IPS-18a (cell line): ENCODE measurements around the gene PPARD.

ENCODE experiments used
- H3K27ac ChIP-seq: one replicate; pipeline ENCODE4 v1.5.1; 2013; ENCODE audit warnings: low read length
- H3K27me3 ChIP-seq: one replicate; pipeline ENCODE4 v1.6.1; 2013; ENCODE audit warnings: mild to moderate bottlenecking, low read length; ENCODE audit not compliant: control insufficient read depth, insufficient read depth
- H3K36me3 ChIP-seq: one replicate; pipeline ENCODE4 v1.6.1; 2013; ENCODE audit warnings: low read depth, low read length; ENCODE audit not compliant: control insufficient read depth
- H3K4me1 ChIP-seq: one replicate; pipeline ENCODE4 v1.6.1; 2013; ENCODE audit warnings: low read depth, low read length; ENCODE audit not compliant: control insufficient read depth
- H3K4me3 ChIP-seq: one replicate; pipeline ENCODE4 v1.5.1; 2013; ENCODE audit warnings: low read length
- H3K9ac ChIP-seq: one replicate; pipeline ENCODE4 v1.6.1; 2013; ENCODE audit warnings: mild to moderate bottlenecking, low read length, moderate library complexity
- H3K9me3 ChIP-seq: one replicate; pipeline ENCODE4 v1.6.1; 2013; ENCODE audit warnings: low read depth, low read length; ENCODE audit not compliant: control insufficient read depth

PPARD gene

DNA sequence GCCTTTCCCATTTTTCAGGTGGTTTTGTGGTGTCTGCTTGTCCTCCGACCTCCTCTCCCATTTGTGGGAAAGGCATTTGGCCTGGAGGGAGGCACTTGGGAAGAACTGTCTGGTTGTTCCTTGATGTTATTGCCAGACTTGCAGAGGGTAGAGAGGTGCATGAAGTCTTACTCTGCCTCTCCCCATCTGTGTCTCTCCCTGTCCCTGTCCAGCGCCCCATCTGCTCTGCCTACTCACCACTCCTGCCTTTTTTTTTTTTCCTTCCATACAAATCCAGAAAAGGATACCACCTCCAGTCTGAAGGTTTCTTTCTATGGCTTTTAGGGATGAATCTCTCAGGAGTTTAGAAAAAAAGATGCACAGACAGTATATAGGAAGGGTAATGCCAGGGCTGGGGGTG is 19.8 kb downstream of the PPARD start:
- H3K9me3 ChIP-seq, result no peaks in the 10 kb centered on the region
- H3K4me1 ChIP-seq, result peaks cover 15% of the 10 kb centered on the region
- no peak overlapping the region for H3K4me3 ChIP-seq
- H3K9ac ChIP-seq, result no peak overlapping the region
- H3K27ac ChIP-seq, result no peak overlapping the region
- no peaks in the 10 kb centered on the region for H3K36me3 ChIP-seq
- no peaks in the 10 kb centered on the region for H3K27me3 ChIP-seq

DNA sequence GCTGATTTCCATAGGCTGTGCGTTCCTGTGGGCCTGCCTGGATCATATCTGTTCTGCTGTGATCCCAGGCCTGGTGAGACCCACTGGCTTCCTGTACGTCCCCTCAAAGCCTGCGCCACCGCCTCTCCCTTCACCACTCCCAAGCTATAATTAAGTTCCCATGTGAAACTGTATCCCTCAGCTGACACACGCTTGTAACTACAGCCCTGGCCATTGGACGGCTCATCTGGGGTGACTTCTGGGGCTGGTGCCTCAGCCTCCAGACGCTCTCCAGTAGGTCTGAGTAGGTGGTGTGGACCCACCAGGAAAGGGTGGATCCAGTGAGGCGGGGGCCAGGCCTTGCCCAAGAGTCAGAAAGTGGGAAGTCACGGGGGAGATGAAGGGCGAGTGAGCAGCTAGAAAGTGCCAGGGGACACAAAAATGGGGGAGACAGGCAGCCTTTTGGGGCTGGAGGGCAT is 21.0 kb downstream of the PPARD start:
- no peak overlapping the region for H3K9ac ChIP-seq
- H3K4me3 ChIP-seq, result no peak overlapping the region
- H3K27me3 ChIP-seq, result no peaks in the 10 kb centered on the region
- no peaks in the 10 kb centered on the region for H3K9me3 ChIP-seq
- H3K4me1 ChIP-seq, result peaks cover 15% of the 10 kb centered on the region
- no peaks in the 10 kb centered on the region for H3K36me3 ChIP-seq
- H3K27ac ChIP-seq, result no peak overlapping the region

GRCh38 chr6:35365594-35366203 is 23.3 kb downstream of the PPARD start:
- H3K27ac ChIP-seq, result no peak overlapping the region
- H3K4me1 ChIP-seq, result peaks cover 5% of the 10 kb centered on the region
- H3K27me3 ChIP-seq, result no peaks in the 10 kb centered on the region
- H3K9me3 ChIP-seq, result no peaks in the 10 kb centered on the region
- H3K4me3 ChIP-seq, result no peak overlapping the region
- no peak overlapping the region for H3K9ac ChIP-seq
- no peaks in the 10 kb centered on the region for H3K36me3 ChIP-seq

DNA sequence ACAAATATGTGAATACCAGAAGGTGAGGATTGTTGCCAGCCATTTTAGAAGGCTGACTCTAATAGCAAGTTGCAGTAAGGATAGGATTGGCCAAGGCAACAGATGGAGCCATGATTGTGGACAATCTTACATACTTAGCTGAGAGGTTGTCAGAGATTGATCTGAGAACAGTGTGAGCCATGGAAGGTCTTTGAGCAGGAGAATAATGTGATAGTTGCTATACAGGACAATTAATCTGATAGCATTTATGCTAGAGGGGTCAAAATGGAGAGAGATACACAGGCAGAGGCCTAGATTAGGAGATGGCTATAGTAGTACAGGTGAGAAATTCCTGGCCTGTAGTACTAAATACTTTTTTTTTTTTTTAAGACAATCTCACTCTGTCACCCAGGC is 23.8 kb downstream of the PPARD start:
- Histone ChIP-seq H3K4me3 (no peak overlapping the region), H3K27me3 (no peaks in the 10 kb centered on the region), H3K27ac (no peak overlapping the region), H3K9me3 (no peaks in the 10 kb centered on the region), H3K4me1 (no peaks in the 10 kb centered on the region), H3K36me3 (no peaks in the 10 kb centered on the region), H3K9ac (no peak overlapping the region)

DNA sequence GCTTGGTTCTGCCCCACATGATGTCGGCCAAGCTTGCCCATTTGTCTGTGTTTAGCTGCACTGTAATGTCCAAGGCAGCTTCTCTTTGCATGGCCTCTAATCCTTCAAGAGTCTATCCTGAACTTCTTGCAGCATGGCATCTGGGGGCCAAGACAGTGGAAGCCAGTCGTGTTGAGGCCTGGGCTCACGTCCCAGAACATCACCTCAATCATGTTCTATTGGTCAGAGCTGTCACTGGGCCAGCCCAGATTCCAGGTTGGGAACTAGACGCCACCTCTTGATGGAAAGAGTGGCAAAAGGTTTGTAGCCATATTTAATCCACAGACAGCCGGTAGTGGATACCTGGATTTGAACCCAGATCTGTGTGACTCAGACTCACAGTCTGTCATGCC is 25.3 kb downstream of the PPARD start:
- Histone ChIP-seq H3K4me1 (no peaks in the 10 kb centered on the region), H3K9ac (no peak overlapping the region), H3K4me3 (no peak overlapping the region), H3K9me3 (no peaks in the 10 kb centered on the region), H3K36me3 (no peaks in the 10 kb centered on the region), H3K27me3 (no peaks in the 10 kb centered on the region), H3K27ac (no peak overlapping the region)

DNA sequence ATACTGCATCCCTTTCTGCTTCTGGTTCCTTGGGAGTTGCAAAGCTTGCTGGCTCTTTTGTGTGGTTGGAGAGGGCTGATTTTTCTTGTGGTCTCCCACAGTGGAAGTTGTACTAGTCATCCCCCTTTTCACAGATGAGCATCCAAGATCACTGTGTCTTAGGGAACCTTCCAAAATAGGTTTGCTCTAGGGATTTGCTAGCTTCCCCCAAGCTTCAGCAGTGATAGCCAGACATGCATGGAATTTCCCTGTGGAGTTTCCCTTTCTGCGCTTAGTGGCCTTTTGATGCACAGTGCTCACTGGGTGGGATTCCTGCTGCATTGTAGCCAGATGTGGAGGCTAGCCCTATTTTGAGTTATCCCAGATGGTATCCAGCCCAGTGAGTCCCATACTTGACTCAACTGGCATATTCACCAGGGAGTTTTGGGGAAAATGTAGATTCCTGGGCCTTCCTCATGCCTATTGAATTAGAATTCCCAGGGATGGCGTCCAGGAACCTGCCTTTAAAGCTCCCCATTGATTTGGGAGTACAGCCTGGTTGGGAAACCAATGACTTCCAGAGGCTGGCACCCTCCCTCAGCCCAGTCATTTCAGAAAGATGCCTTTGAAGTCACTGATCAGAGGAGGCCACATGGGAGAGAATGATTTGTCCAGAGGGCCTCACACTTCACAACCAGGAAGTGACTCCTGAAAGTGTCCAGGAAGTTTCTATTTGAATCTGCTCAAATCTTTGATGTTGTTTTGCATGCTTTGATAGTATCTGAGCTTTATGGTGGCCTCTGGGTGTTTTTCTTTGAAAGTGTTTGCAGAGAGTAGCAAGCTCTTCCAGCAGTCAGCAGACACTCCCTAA is 25.9 kb downstream of the PPARD start:
- Histone ChIP-seq H3K27ac (no peak overlapping the region), H3K4me3 (no peak overlapping the region), H3K9me3 (no peaks in the 10 kb centered on the region), H3K36me3 (no peaks in the 10 kb centered on the region), H3K27me3 (no peaks in the 10 kb centered on the region), H3K9ac (no peak overlapping the region), H3K4me1 (no peaks in the 10 kb centered on the region)

DNA sequence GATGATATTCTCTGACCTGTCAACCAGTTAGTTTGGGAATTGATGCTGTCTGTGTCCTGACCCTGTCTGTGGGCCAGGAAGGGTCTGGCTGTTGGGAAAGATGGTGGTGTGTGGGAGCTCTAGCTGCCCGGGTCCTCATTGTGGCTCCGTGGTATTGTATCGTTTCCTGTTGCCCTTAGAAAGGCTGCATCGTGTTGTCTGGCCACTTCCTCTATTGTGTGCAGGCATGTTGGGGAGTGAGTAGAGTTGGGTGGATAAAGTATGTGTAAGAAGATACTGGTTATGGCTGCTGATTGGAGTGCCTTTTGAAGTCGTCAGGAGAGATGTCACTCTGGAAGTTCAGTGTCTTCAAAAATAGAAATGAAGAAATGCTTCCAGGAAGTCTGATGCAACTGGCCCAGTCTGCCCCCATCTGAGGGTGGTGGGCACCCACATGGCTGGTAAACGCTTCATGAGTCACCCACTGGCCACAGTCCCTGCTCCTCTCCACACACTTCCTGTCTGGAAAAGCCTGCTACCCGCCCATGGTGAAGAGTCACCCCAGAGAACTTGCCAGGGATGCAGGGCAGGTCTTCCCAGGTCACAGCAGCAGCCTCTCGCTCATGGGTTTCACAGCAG is 27.9 kb downstream of the PPARD start:
- H3K9me3 ChIP-seq, result no peaks in the 10 kb centered on the region
- no peak overlapping the region for H3K27ac ChIP-seq
- H3K36me3 ChIP-seq, result no peaks in the 10 kb centered on the region
- H3K4me3 ChIP-seq, result no peak overlapping the region
- no peaks in the 10 kb centered on the region for H3K4me1 ChIP-seq
- H3K27me3 ChIP-seq, result no peaks in the 10 kb centered on the region
- H3K9ac ChIP-seq, result no peak overlapping the region

GRCh38 chr6:35370785-35371493 is 28.6 kb downstream of the PPARD start:
- no peak overlapping the region for H3K27ac ChIP-seq

GRCh38 chr6:35371494-35372262 is 29.3 kb downstream of the PPARD start:
- no peaks in the 10 kb centered on the region for H3K4me1 ChIP-seq
- H3K9ac ChIP-seq, result no peak overlapping the region
- no peak overlapping the region for H3K4me3 ChIP-seq
- H3K27me3 ChIP-seq, result no peaks in the 10 kb centered on the region
- H3K36me3 ChIP-seq, result no peaks in the 10 kb centered on the region
- no peaks in the 10 kb centered on the region for H3K9me3 ChIP-seq
- no peak overlapping the region for H3K27ac ChIP-seq

More at GRCh38 chr6:35370785-35371493, 28.6 kb downstream of the PPARD start:
- H3K4me3 ChIP-seq, result no peak overlapping the region
- H3K9ac ChIP-seq, result no peak overlapping the region
- no peaks in the 10 kb centered on the region for H3K27me3 ChIP-seq
- no peaks in the 10 kb centered on the region for H3K4me1 ChIP-seq
- no peaks in the 10 kb centered on the region for H3K36me3 ChIP-seq
- H3K9me3 ChIP-seq, result no peaks in the 10 kb centered on the region

GRCh38 chr6:35372633-35373032 is 30.3 kb downstream of the PPARD start:
- no peaks in the 10 kb centered on the region for H3K4me1 ChIP-seq
- no peaks in the 10 kb centered on the region for H3K9me3 ChIP-seq
- H3K27ac ChIP-seq, result no peak overlapping the region
- H3K4me3 ChIP-seq, result no peak overlapping the region
- no peaks in the 10 kb centered on the region for H3K27me3 ChIP-seq
- no peaks in the 10 kb centered on the region for H3K36me3 ChIP-seq
- no peak overlapping the region for H3K9ac ChIP-seq

DNA sequence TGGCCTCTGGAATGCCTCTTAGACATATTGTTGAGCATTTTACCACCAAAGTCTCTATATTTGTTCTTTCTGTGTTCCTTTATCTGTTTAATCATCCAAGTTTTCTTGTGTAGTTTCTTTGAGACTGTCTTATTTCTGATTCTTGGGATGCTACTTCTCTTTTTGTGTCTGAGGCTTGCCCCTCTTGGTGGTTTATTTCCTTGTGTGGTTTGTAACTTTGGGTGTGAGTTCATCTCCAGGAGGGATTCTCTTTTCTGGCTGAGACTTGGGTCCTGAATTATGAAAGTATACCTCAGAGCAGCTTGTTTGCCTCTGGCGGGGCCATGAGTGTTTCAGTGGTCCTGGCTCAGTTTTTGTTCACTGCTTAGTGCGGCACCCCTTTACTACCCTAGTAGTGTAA is 33.9 kb downstream of the PPARD start:
- H3K4me1 ChIP-seq, result no peaks in the 10 kb centered on the region
- H3K9me3 ChIP-seq, result no peaks in the 10 kb centered on the region
- H3K27ac ChIP-seq, result no peak overlapping the region
- no peaks in the 10 kb centered on the region for H3K36me3 ChIP-seq
- H3K27me3 ChIP-seq, result no peaks in the 10 kb centered on the region
- no peak overlapping the region for H3K4me3 ChIP-seq
- no peak overlapping the region for H3K9ac ChIP-seq
